H1 (cell line): Measurements from ENCODE around the gene GKN2. TPM values are rescaled to one million over a fixed set of nuclear protein-coding genes. Genes with fewer than 3 reads are reported as not detected.

ENCODE experiments used
- CTCF ChIA-PET: fragments of 300-600 bp; sonication (Branson Sonifier 250); formaldehyde crosslinking; loops from one replicate; lab custom pipeline; 2021; ENCODE audit not compliant: partially characterized antibody; lab: Charles Lee
- POLR2A ChIA-PET: fragments of 300-600 bp; sonication (Branson Sonifier 250); formaldehyde crosslinking; loops from one replicate; lab custom pipeline; 2021; ENCODE audit warnings: inconsistent platforms; ENCODE audit not compliant: partially characterized antibody; lab: Charles Lee
- DNase-seq, 2 experiments: peaks; one replicate each; pipeline versions ENCODE4 v3.0.0 to v3.0.0-alpha.2; 2010 to 2022; ENCODE audit warnings: low spot score in 2 of 2, low read depth in 1 of 2, mixed read lengths in 1 of 2
- FAIRE-seq: peaks from 2 replicates; lab custom pipeline; 2011; peaks lifted over from hg19 to GRCh38; lab: Jason Lieb, UNC
- H2AFZ ChIP-seq: 2 replicates; pipeline ENCODE4 v1.8.1; 2012; ENCODE audit warnings: low read length, inconsistent platforms
- H2AK5ac ChIP-seq: 2 replicates; pipeline ENCODE4 v1.6.1; 2013; ENCODE audit warnings: low read depth, low read length
- H2BK120ac ChIP-seq: replicated peaks from 2 replicates; pipeline ENCODE3; 2013; ENCODE audit warnings: low read depth, low read length, inconsistent platforms
- H2BK12ac ChIP-seq: 2 replicates; pipeline ENCODE4 v1.6.1; 2013; ENCODE audit warnings: low read depth, low read length
- H2BK15ac ChIP-seq: 2 replicates; pipeline ENCODE4 v1.6.1; 2013; ENCODE audit warnings: low read length
- H2BK20ac ChIP-seq: 2 replicates; pipeline ENCODE4 v1.6.1; 2013; ENCODE audit warnings: low read length
- H2BK5ac ChIP-seq: 2 replicates; pipeline ENCODE4 v1.6.1; 2013; ENCODE audit warnings: low read depth, low read length
- H3K14ac ChIP-seq: 2 replicates; pipeline ENCODE4 v1.6.1; 2013; ENCODE audit warnings: inconsistent platforms; ENCODE audit not compliant: insufficient read length
- H3K18ac ChIP-seq: 2 replicates; pipeline ENCODE4 v1.6.1; 2013; ENCODE audit warnings: low read length; ENCODE audit errors: extremely low read depth
- H3K23ac ChIP-seq: 2 replicates; pipeline ENCODE4 v1.6.1; 2013; ENCODE audit warnings: inconsistent platforms; ENCODE audit not compliant: insufficient read length
- H3K23me2 ChIP-seq: 2 replicates; pipeline ENCODE4 v1.6.1; 2013; ENCODE audit warnings: low read depth, low read length
- H3K27ac ChIP-seq: 2 replicates; pipeline ENCODE4 v1.6.1; 2011; ENCODE audit warnings: low read depth, low read length, inconsistent platforms
- H3K27me3 ChIP-seq, 4 experiments: replicated peaks in 1 of 4; 1 replicate in 1 of 4; 2 replicates in 3 of 4; pipeline versions ENCODE4 v1.6.1 to v1.8.1; 2011 to 2013; ENCODE audit warnings: low read length in 3 of 4, mild to moderate bottlenecking in 3 of 4, inconsistent platforms in 2 of 4, mixed read lengths in 2 of 4, moderate library complexity in 1 of 4; ENCODE audit not compliant: control insufficient read depth in 3 of 4, insufficient read depth in 3 of 4; ENCODE audit errors: extremely low read depth in 1 of 4
- H3K36me3 ChIP-seq, 4 experiments: 2 replicates each; pipeline versions ENCODE4 v1.6.1 to v1.8.1; 2011 to 2013; ENCODE audit warnings: mild to moderate bottlenecking in 4 of 4, low read length in 3 of 4, moderate library complexity in 2 of 4, control low read depth in 1 of 4, inconsistent platforms in 1 of 4; ENCODE audit not compliant: insufficient read depth in 4 of 4, control insufficient read depth in 2 of 4
- H3K4ac ChIP-seq: replicated peaks from 2 replicates; pipeline ENCODE3; 2013; ENCODE audit warnings: low read length, low read depth, mixed read lengths, inconsistent platforms; ENCODE audit not compliant: insufficient read length
- H3K4me1 ChIP-seq, 4 experiments: replicated peaks in 1 of 4; 1 replicate in 1 of 4; 2 replicates in 3 of 4; pipeline versions ENCODE4 v1.6.1 to v1.8.1; 2011 to 2013; ENCODE audit warnings: low read length in 3 of 4, inconsistent platforms in 2 of 4, mixed read lengths in 1 of 4; ENCODE audit not compliant: insufficient read depth in 4 of 4, control insufficient read depth in 3 of 4
- H3K4me2 ChIP-seq, 2 experiments: 2 replicates each; pipeline versions ENCODE4 v1.6.1 to v1.8.1; 2011 to 2013; ENCODE audit warnings: low read depth in 2 of 2, low read length in 2 of 2, control low read depth in 1 of 2, inconsistent platforms in 1 of 2, mild to moderate bottlenecking in 1 of 2; ENCODE audit not compliant: insufficient read depth in 1 of 2
- H3K4me3 ChIP-seq, 4 experiments: fragments of 200-600, 300-600 bp in 1 of 4; sonication (generic), shearing (Covaris generic), sonication (Bioruptor Twin) in 1 of 4; 2 replicates each; pipeline versions ENCODE4 v1.5.1 to v1.8.1; 2011 to 2016; ENCODE audit warnings: low read length in 4 of 4, low read depth in 3 of 4, control low read depth in 2 of 4, inconsistent platforms in 2 of 4, mild to moderate bottlenecking in 2 of 4, mixed read lengths in 1 of 4, moderate library complexity in 1 of 4; ENCODE audit not compliant: insufficient read depth in 2 of 4; ENCODE audit errors: extremely low read depth in 1 of 4
- H3K56ac ChIP-seq: replicated peaks from 2 replicates; pipeline ENCODE3; 2013; ENCODE audit warnings: low read depth, mild to moderate bottlenecking, mixed read lengths, low read length, inconsistent platforms; ENCODE audit not compliant: insufficient read length
- H3K79me1 ChIP-seq: 2 replicates; pipeline ENCODE4 v1.6.1; 2013; ENCODE audit warnings: low read depth, low read length, control low read depth
- H3K79me2 ChIP-seq, 2 experiments: 2 replicates each; pipeline versions ENCODE4 v1.6.1 to v1.8.1; 2012 to 2013; ENCODE audit warnings: low read length in 2 of 2, mild to moderate bottlenecking in 2 of 2, inconsistent platforms in 1 of 2; ENCODE audit not compliant: insufficient read depth in 2 of 2, control insufficient read depth in 1 of 2
- H3K9ac ChIP-seq, 4 experiments: replicated peaks in 1 of 4; 1 replicate in 1 of 4; 2 replicates in 3 of 4; pipeline versions ENCODE4 v1.6.1 to v1.8.1; 2011 to 2013; ENCODE audit warnings: low read depth in 3 of 4, low read length in 3 of 4, control low read depth in 2 of 4, mild to moderate bottlenecking in 2 of 4, moderate library complexity in 2 of 4, inconsistent platforms in 1 of 4; ENCODE audit errors: extremely low read depth in 1 of 4
- H3K9me3 ChIP-seq, 2 experiments: 2 replicates each; pipeline versions ENCODE4 v1.6.1 to v1.8.1; 2012 to 2013; ENCODE audit warnings: mild to moderate bottlenecking in 2 of 2, moderate library complexity in 2 of 2, control low read depth in 1 of 2, inconsistent platforms in 1 of 2, low read depth in 1 of 2, low read length in 1 of 2, mixed read lengths in 1 of 2; ENCODE audit not compliant: insufficient read depth in 2 of 2
- H4K20me1 ChIP-seq, 2 experiments: replicated peaks in 1 of 2; 2 replicates each; pipeline versions ENCODE3 to v1.8.1; 2011 to 2013; ENCODE audit warnings: inconsistent platforms in 2 of 2, low read length in 2 of 2, mild to moderate bottlenecking in 1 of 2; ENCODE audit not compliant: insufficient read depth in 2 of 2, control insufficient read depth in 1 of 2
- H4K5ac ChIP-seq: 2 replicates; pipeline ENCODE4 v1.6.1; 2013; ENCODE audit warnings: low read length, low read depth, mixed read lengths, inconsistent platforms; ENCODE audit not compliant: insufficient read length
- H4K8ac ChIP-seq: 2 replicates; pipeline ENCODE4 v1.8.0; 2013; ENCODE audit warnings: mild to moderate bottlenecking, moderate library complexity, low read length, inconsistent platforms; ENCODE audit not compliant: insufficient read depth; ENCODE audit errors: extremely low read depth
- H4K91ac ChIP-seq: replicated peaks from 2 replicates; pipeline ENCODE3; 2013; ENCODE audit warnings: low read length, mixed read lengths, inconsistent platforms; ENCODE audit not compliant: insufficient read length
- BCL11A ChIP-seq, 2 experiments: IDR thresholded peaks; one replicate each; pipeline ENCODE4 v1.6.1; 2011; ENCODE audit warnings: low read depth in 2 of 2, low read length in 2 of 2, mild to moderate bottlenecking in 2 of 2
- BRCA1 ChIP-seq: IDR thresholded peaks from 2 replicates; pipeline ENCODE4 v1.6.1; 2012; ENCODE audit warnings: low read depth, low read length, improper control_type of control experiment
- CEBPB ChIP-seq: IDR thresholded peaks from 2 replicates; pipeline ENCODE4 v1.6.1; 2012; ENCODE audit warnings: low read depth, low read length
- CREB1 ChIP-seq: IDR thresholded peaks from 2 replicates; pipeline ENCODE4 v1.6.1; 2012; ENCODE audit warnings: inconsistent platforms
- EP300 ChIP-seq, 2 experiments: IDR thresholded peaks; 1 replicate in 1 of 2; 2 replicates in 1 of 2; pipeline ENCODE4 v1.6.1; 2011 to 2012; ENCODE audit warnings: low read depth in 2 of 2, low read length in 2 of 2, mild to moderate bottlenecking in 2 of 2, borderline replicate concordance in 1 of 2, inconsistent platforms in 1 of 2, moderate library complexity in 1 of 2
- MAFK ChIP-seq: IDR thresholded peaks from 2 replicates; pipeline ENCODE4 v1.6.1; 2012; ENCODE audit warnings: low read depth, mild to moderate bottlenecking, improper control_type of control experiment, low read length
- RXRA ChIP-seq: IDR thresholded peaks from 2 replicates; pipeline ENCODE4 v1.6.1; 2011; ENCODE audit warnings: low read depth, mild to moderate bottlenecking, low read length, moderate library complexity; ENCODE audit not compliant: insufficient read depth
- SIRT6 ChIP-seq: IDR thresholded peaks from one replicate; pipeline ENCODE4 v1.7.1; 2012; ENCODE audit warnings: low read length, inconsistent platforms
- SP1 ChIP-seq: IDR thresholded peaks from 2 replicates; pipeline ENCODE4 v1.6.1; 2011; ENCODE audit warnings: low read depth, low read length
- SUZ12 ChIP-seq: fragments of 200-600 bp; sonication (generic); IDR thresholded peaks from 2 replicates; pipeline ENCODE4 v1.6.1; 2012; ENCODE audit warnings: mild to moderate bottlenecking, inconsistent platforms, low read length, moderate library complexity, mixed read lengths
- TCF12 ChIP-seq: IDR thresholded peaks from 2 replicates; pipeline ENCODE4 v1.6.1; 2011; ENCODE audit warnings: low read depth, mild to moderate bottlenecking, low read length
- YY1 ChIP-seq: IDR thresholded peaks from 2 replicates; pipeline ENCODE4 v1.6.1; 2011; ENCODE audit warnings: low read depth, mild to moderate bottlenecking, low read length
- WGBS, 2 experiments: shearing (Covaris generic) in 1 of 2; methylation state at CpG; one replicate each; pipeline versions ENCODE4 v1.1.6 to v1.1.7; 2013 to 2015; ENCODE audit warnings: low lambda C conversion rate in 2 of 2, mixed read lengths in 2 of 2, inconsistent platforms in 1 of 2, low coverage in 1 of 2, missing lambda C conversion rate in 1 of 2; ENCODE audit not compliant: insufficient replicate concordance in 2 of 2, insufficient coverage in 1 of 2, insufficient read length in 1 of 2; ENCODE audit errors: extremely low coverage in 1 of 2, missing lambda C conversion rate in 1 of 2; 5-methylcytosine and 5-hydroxymethylcytosine counted together
- polyA plus RNA-seq, 7 experiments: library from polyadenylated mRNA; depleted of rRNA in 3 of 7; stranded (reverse) in 5 of 7; unstranded in 2 of 7; fragments of >200 nt in 5 of 7; fragments of 200-250 nt in 2 of 7; gene quantifications; 1 replicate in 5 of 7; 2 replicates in 1 of 7; 4 replicates in 1 of 7; pipeline versions ENCODE4 v1.2.1 to v1.2.3, GENCODE V29; 2011 to 2013; ENCODE audit warnings: missing spikeins in 2 of 7, mixed read lengths in 2 of 7
- total RNA-seq: library from RNA; stranded (reverse); fragmentation: NEBNext Ultra II Directional; extraction: Animal tissue kit (Norgen Biotek cat#: 25700); gene quantifications from 2 replicates; pipeline ENCODE4 v1.2.1, GENCODE V29; 2021
- TF ChIP-seq, protein P1 (sequence below): IDR thresholded peaks from 2 replicates; pipeline ENCODE4 v1.6.1; 2012; ENCODE audit warnings: low read length, inconsistent platforms
- TF ChIP-seq, protein P2 (sequence below): IDR thresholded peaks from 2 replicates; pipeline ENCODE4 v1.6.1; 2011; ENCODE audit warnings: low read depth, mild to moderate bottlenecking, low read length; ENCODE audit not compliant: insufficient read depth

Gene GKN2
- total and polyA plus RNA-seq, 2 of the 8 experiments (the other 6 are each of a cell fraction or from before 2014, with no cell fraction given), result not detected

DNA sequence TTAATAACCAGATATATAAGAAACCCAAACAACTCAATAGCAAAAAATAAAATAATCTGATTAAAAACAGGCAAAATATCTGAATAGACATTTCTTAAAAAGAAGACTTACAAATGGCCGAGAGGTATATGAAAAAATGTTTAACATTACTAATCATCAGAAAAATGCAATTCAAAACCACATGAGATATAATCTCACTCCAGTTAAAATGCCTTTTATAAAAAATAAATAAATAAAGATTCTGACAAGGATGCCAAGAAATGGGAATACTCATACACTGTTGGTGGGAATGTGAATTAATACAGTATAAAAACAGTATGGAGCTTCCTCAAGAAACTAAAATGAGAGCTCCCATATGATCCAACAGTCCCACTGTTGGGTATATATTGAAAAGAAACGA, 47.6 kb downstream of the GKN2 start:
- ChIA-PET POLR2A (no interaction called here), CTCF (no interaction called here)
- Histone ChIP-seq H3K27me3 (no peaks in the 10 kb centered on the region), H3K4me3 (no peak overlapping the region), H4K91ac (no peak overlapping the region), H3K9me3 (0 out of 4 replicates have a peak, but pooled peaks cover 0 to 4% of the 10 kb centered on the region in 2 experiments), H2BK120ac (no peak overlapping the region), H3K27ac (no peak overlapping the region), H2BK12ac (no peak overlapping the region), H3K4ac (no peak overlapping the region), H3K4me1 (peaks cover 0 to 3% (median 1%) of the 10 kb centered on the region in 4 experiments; a peak in 2 of 7 replicates), H4K20me1 (no peaks in the 10 kb centered on the region), H2AFZ (no peak overlapping the region), H4K5ac (no peak overlapping the region), H3K4me2 (no peak overlapping the region), H2BK20ac (no peak overlapping the region), H3K23me2 (no peaks in the 10 kb centered on the region), H3K36me3 (no peaks in the 10 kb centered on the region), H3K18ac (no peak overlapping the region), H3K23ac (no peak overlapping the region), H3K14ac (no peak overlapping the region), H3K79me1 (no peaks in the 10 kb centered on the region), H3K9ac (no peak overlapping the region), H2BK5ac (no peak overlapping the region), H3K79me2 (no peaks in the 10 kb centered on the region), H2AK5ac (no peak overlapping the region), H3K56ac (no peak overlapping the region), H4K8ac (no peak overlapping the region), H2BK15ac (no peak overlapping the region)
- no peak for FAIRE-seq
- DNase-seq, result no peak
- WGBS, 2 experiments, result 87% methylated on average over 2 of the region's 2 CpGs; no CpG with 5 or more reads in 1 of the 2 experiments
- TF ChIP-seq CEBPB, result no peak
- TF ChIP-seq, protein P1, sequence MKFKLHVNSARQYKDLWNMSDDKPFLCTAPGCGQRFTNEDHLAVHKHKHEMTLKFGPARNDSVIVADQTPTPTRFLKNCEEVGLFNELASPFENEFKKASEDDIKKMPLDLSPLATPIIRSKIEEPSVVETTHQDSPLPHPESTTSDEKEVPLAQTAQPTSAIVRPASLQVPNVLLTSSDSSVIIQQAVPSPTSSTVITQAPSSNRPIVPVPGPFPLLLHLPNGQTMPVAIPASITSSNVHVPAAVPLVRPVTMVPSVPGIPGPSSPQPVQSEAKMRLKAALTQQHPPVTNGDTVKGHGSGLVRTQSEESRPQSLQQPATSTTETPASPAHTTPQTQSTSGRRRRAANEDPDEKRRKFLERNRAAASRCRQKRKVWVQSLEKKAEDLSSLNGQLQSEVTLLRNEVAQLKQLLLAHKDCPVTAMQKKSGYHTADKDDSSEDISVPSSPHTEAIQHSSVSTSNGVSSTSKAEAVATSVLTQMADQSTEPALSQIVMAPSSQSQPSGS, result no peak
- no peak for TF ChIP-seq SP1
- no peak for TF ChIP-seq SIRT6
- no peak for TF ChIP-seq BCL11A (IDR thresholded peaks at IDR 0.05; ENCODE audit: low read depth in 2 of 2, low read length in 2 of 2)
- TF ChIP-seq TCF12, result no peak
- no peak for TF ChIP-seq SUZ12
- no peak for TF ChIP-seq CREB1
- TF ChIP-seq RXRA, result no peak
- no peak for TF ChIP-seq EP300 (IDR thresholded peaks at IDR 0.05; ENCODE audit: borderline replicate concordance in 1 of 2, low read depth in 2 of 2, low read length in 2 of 2)
- no peak for TF ChIP-seq YY1
- TF ChIP-seq MAFK, result no peak
- TF ChIP-seq, protein P2, sequence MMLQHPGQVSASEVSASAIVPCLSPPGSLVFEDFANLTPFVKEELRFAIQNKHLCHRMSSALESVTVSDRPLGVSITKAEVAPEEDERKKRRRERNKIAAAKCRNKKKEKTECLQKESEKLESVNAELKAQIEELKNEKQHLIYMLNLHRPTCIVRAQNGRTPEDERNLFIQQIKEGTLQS, result no peak
- TF ChIP-seq BRCA1, result no peak
